Upper lobe of left lung (tissue), 4 donors: ENCODE measurements around the gene ATCAY.

Experiments used
- EP300 ChIP-seq, 4 donors: sonication (generic); formaldehyde crosslinking; IDR thresholded peaks; one replicate each; pipeline ENCODE4 v1.5.1; 2017; ENCODE audit warnings: antibody characterized with exemption in 4 of 4, control low read depth in 2 of 4
- POLR2A ChIP-seq, 4 donors: fragments of 450-650 bp; IDR thresholded peaks; one replicate each; pipeline ENCODE4 v1.5.1; 2016 to 2017; ENCODE audit warnings: antibody characterized with exemption in 4 of 4, mild to moderate bottlenecking in 2 of 4
- TF ChIP-seq, protein P1 (sequence below), 6 experiments: fragments of 450-650 bp in 4 of 6; fragments of 200-600 bp in 2 of 6; sonication (generic) in 2 of 6; IDR thresholded peaks; one replicate each; pipeline ENCODE4 v1.5.1; 2016 to 2019; ENCODE audit warnings: antibody characterized with exemption in 6 of 6

DNA sequence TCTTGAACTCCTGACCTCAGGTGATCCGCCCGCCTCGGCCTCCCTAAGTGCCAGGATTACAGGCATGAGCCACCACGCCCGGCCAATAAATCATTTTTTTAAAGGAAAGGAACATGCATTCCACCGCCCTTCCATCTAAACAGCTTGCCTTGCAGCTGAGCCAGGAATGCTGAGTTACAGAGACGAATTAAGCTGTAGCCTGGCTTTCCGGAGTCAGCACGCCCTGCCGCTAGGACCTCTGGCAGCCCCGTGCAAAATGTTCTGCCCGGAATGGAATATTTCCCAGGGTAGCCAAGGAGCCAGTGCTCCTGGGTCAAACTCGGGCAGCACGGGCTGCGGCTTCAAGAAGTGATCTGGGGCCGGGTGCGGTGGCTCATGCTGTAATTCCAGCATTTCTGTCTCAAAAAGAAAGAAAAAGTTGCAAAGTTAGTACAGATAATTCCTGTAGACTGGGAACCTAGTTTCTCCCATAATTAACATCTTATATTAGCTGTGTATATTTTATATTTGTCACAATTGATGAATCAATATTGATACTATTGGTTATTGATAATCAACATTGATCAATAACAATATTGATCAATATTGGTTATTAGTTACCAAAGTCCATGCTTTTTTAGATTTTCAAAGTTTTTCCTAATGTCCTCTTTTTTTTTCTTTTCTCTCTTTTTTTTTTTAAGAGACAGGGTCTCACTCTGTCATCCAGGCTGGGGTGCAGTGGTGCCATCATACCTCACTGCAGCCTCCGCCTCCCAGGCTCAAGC is 19.2 kb downstream of the ATCAY start:
- TF ChIP-seq, protein P1, sequence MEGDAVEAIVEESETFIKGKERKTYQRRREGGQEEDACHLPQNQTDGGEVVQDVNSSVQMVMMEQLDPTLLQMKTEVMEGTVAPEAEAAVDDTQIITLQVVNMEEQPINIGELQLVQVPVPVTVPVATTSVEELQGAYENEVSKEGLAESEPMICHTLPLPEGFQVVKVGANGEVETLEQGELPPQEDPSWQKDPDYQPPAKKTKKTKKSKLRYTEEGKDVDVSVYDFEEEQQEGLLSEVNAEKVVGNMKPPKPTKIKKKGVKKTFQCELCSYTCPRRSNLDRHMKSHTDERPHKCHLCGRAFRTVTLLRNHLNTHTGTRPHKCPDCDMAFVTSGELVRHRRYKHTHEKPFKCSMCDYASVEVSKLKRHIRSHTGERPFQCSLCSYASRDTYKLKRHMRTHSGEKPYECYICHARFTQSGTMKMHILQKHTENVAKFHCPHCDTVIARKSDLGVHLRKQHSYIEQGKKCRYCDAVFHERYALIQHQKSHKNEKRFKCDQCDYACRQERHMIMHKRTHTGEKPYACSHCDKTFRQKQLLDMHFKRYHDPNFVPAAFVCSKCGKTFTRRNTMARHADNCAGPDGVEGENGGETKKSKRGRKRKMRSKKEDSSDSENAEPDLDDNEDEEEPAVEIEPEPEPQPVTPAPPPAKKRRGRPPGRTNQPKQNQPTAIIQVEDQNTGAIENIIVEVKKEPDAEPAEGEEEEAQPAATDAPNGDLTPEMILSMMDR (IDR thresholded peaks at IDR 0.05): no peak
- no peak for TF ChIP-seq POLR2A (IDR thresholded peaks at IDR 0.05)
- no peak for TF ChIP-seq EP300 (IDR thresholded peaks at IDR 0.05)
